HG03558 (cell line): Measurements from ENCODE around the gene CHMP3.
"Not testable (repeated sequence)": the region's sequence is repeated elsewhere in the genome, so short reads cannot be mapped to it uniquely, and the experiment has no call there.

ENCODE experiments used
- ATAC-seq: cut with Tn5 transposase; IDR thresholded peaks from one replicate; pipeline ENCODE4 v1.9.1; 2021; ENCODE audit warnings: moderate number of reproducible peaks; ENCODE audit not compliant: unreplicated experiment; ENCODE audit errors: extremely low read depth

The CHMP3 gene

DNA sequence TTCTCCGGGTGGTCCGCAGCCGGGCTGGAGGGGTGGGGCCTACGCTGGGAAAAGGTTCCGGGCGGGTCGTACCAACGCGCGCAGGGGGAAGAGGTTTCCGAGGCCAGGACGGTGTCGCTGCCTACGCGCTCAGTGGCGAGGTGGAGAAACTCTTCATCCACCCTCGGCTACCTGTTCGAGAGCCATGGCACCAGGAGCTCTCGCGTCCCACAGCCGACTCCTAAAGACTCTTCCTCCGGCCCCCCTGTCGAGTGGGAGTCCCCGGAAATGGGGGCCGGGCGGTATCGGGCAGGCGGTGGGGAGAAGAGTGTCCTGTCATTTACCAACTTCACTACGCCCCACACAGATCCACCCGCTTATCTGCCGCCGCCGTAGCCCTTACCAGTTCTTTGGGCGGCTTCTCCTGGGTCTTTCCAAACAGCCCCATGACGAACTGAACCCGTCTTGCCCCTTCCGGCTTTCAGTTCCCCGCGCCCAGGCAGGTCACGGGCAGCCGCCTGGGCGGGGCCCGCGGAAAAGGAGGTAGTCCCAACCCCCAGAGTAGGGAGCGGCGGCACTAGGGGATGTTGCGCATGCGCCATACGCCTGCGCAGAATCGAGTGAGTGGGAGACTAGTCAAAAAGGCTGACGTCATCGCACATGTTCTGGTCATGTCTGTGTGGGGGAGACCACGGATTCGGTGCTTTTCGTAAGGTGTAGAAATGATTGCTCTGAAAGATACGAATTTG, at the start of gene CHMP3:
TSS of gene CHMP3 (minus strand) at position 522 of the 728 bp plus-strand sequence. CDS start at position 427, 95 bp downstream.
- ATAC-seq: peak; percentile 77

DNA sequence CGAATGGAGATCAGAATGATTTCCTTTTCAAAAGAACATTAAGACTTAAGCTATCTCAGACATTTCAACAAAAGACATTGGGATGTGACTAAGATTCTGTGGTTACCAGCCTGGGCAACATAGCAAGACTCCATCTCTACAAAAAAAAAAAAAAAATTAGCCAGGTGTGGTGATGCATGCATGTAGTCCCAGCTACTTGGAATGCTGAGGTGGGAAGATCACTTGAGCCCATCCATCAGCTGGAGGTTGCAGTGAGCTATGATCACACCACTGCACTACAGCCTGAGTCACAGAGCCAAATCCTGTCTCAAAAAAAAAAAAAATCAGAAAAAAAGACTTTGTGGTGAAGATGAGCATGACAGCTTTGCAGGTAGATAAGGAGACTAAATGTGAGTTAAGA, 47.6 kb upstream of the CHMP3 start:
- ATAC-seq: no peak

- no peak for ATAC-seq
These were observed 45.7 kb upstream of the CHMP3 start for GRCh38 chr2:86608832-86609410.

GRCh38 chr2:86603905-86604304, 40.7 kb upstream of the CHMP3 start:
- no peak for ATAC-seq

GRCh38 chr2:86598966-86599365, 35.7 kb upstream of the CHMP3 start:
- no peak for ATAC-seq

DNA sequence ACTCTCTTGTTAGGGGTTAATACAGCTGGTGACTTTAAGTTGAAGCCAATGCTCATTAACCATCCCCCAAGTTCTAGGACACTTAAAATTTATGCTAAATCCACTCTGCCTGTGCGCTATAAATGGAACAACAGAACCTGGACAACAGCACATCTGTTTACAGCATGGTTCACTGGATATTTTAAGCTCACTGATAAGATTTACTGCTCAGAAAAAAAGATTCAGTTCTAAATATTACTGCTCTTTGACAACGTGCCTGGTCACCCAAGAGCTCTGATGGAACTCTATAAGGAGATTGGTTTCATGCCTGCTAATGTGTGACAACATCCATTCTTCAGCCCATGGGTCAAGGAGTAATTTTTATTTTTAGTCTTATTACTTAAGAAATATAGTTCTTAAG, 32.9 kb upstream of the CHMP3 start:
- ATAC-seq: no peak

GRCh38 chr2:86593266-86593665, 30.0 kb upstream of the CHMP3 start:
- ATAC-seq: no peak

DNA sequence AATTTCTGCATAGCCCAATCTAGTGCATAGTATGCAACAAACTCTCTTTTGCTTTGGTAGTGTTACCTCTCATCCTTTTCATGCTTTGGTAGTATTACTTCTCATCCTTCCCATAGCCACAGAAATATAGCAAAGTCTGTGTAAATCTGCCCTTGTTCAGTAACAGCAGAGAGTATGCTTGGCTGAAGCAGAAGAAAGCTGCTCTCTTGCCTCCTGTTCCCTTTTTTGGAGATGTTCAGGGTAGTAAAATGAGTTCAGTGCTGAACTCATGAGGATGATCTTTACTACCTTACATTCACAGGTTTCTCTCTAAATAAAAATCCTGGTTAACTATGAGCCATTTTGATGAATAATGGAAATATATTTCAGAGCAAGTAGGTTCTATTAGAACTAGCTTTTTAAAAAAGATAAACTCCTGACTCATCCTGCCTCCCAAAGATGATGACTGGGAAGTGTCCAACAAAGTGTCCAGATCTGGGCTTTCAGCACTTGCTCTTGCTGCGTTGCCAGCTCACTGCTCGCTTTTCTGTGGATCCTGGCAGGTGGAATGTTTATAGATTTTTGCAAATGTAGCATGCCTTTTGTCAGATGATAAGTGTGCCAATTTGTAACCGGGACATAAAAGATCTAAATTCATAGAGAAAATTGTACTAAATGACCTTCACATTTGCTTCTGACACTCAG, 29.4 kb upstream of the CHMP3 start:
- no peak for ATAC-seq

DNA sequence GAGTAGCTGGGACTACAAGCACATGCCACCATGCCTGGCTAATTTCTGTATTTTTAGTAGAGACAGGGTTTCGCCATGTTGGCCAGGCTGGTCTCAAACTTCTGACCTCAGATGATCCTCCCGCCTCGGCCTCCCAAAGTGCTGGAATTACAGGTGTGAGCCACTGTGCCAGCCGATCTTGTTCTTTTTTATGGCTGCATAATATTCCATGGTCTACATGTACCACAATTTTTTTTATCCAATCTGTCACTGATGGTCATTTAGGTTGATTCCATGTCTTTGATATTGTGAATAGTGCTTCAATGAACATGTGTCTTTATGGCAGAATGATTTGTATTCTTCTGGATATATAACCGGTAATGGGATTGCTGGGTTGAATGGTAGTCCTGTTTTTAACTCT, 26.5 kb upstream of the CHMP3 start:
- not testable (repeated sequence) for ATAC-seq

DNA sequence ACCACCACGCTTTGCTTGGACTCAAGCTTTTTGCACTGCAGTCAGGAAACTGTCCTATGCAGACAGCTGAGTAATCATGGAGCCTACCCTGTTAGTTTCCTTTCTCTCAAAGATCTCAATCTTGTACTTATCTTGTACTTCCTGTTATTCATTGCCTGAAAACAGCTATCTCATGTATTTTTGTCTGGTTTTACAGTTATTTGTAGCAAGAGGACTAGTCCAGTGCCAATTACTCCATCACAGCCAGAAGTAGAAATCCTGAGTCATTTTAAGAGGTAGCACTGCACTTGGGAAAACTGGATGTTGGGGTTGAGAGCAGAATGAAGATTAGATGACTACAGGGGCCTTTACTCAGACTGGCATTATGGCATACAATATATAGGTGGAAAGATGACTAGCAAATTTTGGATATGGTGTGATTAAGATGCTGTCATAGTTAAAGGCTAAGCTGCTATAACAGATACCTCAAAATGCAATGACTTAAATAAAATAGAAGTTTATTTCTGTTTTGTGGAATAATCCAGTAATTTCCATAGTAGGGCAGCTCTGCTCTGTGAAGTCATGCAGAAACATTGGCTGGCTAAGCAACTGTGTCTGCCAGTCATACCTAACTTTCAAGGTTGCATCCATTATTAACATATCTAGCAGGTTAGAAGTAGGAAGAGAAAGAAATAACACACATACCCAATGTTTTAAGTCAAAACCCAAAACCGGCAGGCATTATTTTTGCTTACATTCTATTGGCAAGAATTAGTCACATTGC, 21.1 kb upstream of the CHMP3 start:
- no peak for ATAC-seq

GRCh38 chr2:86580560-86580959, 17.3 kb upstream of the CHMP3 start:
- no peak for ATAC-seq

- ATAC-seq: no peak
These were observed 14.7 kb upstream of the CHMP3 start for GRCh38 chr2:86577817-86578456.

GRCh38 chr2:86570059-86570458, 6.8 kb upstream of the CHMP3 start:
- ATAC-seq: no peak

GRCh38 chr2:86566821-86567190, 3.6 kb upstream of the CHMP3 start:
- ATAC-seq: no peak

DNA sequence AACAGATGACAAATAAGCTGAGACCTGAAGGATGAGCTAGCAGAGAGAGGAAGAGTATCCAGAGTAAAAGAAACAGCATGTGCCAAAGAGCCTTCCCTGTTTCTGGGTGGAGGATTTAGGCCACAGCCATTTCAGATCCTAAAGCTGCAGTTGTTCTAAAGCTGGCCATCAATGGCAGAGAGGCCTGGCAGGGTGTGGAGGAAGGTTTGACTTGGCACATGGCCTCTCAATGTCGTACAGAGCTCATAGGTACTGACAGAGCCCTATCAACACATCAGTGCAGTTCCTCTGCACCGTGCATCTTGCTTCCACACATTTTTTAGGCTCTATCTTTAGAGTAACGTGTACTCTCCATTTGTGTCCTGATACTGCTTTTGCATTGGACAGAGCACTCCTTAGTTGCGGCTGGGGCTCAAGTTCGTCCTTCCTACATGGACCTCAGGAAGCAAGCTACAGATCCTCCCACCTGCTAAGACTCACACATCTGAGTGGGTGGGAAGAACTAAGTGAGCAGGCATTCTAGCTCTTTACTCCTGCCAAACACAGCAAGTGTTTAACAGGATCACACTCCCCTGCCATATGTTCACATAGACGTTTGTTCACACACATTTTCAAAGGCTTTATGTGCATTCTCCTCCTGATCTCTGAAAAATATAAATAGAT, 3.0 kb upstream of the CHMP3 start:
- no peak for ATAC-seq

DNA sequence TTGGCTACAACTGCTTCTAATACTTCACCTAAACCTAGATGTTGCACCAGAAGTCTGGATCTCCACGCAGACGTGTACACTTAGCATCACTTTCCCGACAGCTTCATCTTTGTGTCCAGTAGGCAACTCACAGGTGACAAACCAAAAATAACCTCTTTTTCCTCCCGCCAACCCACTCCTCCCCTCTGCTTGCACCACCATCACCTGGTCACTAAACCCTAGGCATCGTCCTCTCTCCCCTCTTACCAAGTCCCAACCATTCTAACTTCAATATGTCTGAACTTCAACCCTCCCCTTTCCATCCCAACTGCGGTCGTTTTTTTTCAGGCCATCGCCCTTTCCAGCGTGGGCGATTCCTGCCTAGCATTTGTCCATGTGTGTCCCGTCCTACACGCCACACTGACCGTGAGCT, 413 bp upstream of the CHMP3 start:
- no peak for ATAC-seq

DNA sequence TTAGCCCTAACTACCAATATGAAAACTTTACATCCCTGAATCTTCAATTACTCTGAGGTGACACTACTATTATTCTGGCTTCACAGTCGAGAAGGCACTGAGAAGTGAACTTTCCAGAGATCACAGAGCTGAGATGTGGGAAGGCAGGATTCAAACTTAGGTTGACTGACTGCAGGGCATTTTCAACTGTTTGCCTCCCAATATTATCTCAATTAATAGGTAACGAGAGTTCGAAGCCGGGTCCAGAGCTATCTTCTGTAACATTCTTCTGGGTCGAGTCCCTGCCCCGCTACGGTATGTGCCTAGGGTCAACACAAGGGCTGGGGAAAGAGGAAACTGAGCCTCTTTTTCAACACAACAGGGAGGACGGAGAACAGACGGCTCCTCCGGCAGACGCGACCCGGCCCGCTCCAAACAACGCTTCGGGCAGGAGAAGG, 740 bp downstream of the CHMP3 start:
- no peak for ATAC-seq

DNA sequence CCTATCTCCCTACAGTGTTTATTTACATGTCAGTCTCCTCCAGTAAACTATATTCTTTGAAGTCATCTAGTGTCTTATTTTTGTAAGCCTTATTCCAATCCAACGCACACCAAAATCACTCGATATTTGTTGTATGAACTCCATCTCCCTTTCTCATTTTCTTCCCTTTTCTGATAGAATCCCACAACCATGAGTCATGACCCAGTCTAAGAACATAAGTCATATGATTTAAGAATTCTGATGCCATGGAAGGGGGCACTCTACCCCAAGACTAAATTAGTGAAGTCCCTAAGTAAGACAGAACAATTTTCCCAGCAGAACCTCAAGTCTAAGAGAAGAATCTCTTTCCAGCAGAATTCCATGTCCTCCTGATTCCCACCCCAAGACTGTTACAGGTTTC, 5.4 kb downstream of the CHMP3 start:
- no peak for ATAC-seq

GRCh38 chr2:86556508-86556907, 6.7 kb downstream of the CHMP3 start:
- no peak for ATAC-seq

GRCh38 chr2:86552889-86553288, 10.4 kb downstream of the CHMP3 start:
- ATAC-seq: no peak
